GM12878 (cell line): ENCODE measurements around the gene PGC. TPM values are rescaled to one million over a fixed set of nuclear protein-coding genes. Genes with fewer than 3 reads are reported as not detected.

Experiments used
- BACH1 ChIP-seq: fragments of 450-650 bp; IDR thresholded peaks from 2 replicates; pipeline ENCODE4 v1.6.1; 2017; ENCODE audit warnings: mild to moderate bottlenecking, borderline replicate concordance
- CEBPB ChIP-seq, 2 experiments: fragments of 150-350 bp in 1 of 2; IDR thresholded peaks; 2 replicates each; pipeline ENCODE4 v1.6.1; 2012 to 2014; ENCODE audit warnings: low read depth in 2 of 2, low read length in 2 of 2, borderline replicate concordance in 1 of 2, inconsistent platforms in 1 of 2
- EGR1 ChIP-seq, 2 experiments: IDR thresholded peaks; 1 replicate in 1 of 2; 2 replicates in 1 of 2; pipeline ENCODE4 v1.6.1; 2011 to 2012; ENCODE audit warnings: low read depth in 2 of 2, low read length in 2 of 2, borderline replicate concordance in 1 of 2, mild to moderate bottlenecking in 1 of 2, moderate library complexity in 1 of 2
- EP300 ChIP-seq, 2 experiments: fragments of 150-350 bp in 1 of 2; IDR thresholded peaks; 2 replicates each; pipeline ENCODE4 v1.6.1; 2011 to 2012; ENCODE audit warnings: low read depth in 2 of 2, low read length in 2 of 2, borderline replicate concordance in 1 of 2, improper control_type of control experiment in 1 of 2, inconsistent platforms in 1 of 2; ENCODE audit not compliant: control insufficient read depth in 1 of 2
- ETV6 ChIP-seq, 2 experiments: fragments of 450-650 bp in 1 of 2; IDR thresholded peaks in 1 of 2; conservative IDR thresholded peaks in 1 of 2; 2 replicates each; pipeline ENCODE4 v1.6.1; 2014; ENCODE audit warnings: antibody characterized with exemption in 1 of 2, borderline replicate concordance in 1 of 2, low read depth in 1 of 2, mild to moderate bottlenecking in 1 of 2, moderate library complexity in 1 of 2
- FOXM1 ChIP-seq: IDR thresholded peaks from 2 replicates; pipeline ENCODE4 v1.6.1; 2012; ENCODE audit warnings: low read depth, mild to moderate bottlenecking, inconsistent platforms, low read length, moderate library complexity
- GATAD2B ChIP-seq: fragments of 450-650 bp; conservative IDR thresholded peaks from 2 replicates; pipeline ENCODE4 v1.6.1; 2017; ENCODE audit warnings: low read depth, mild to moderate bottlenecking, moderate library complexity
- IKZF2 ChIP-seq, 2 experiments: fragments of 450-650 bp; IDR thresholded peaks; 2 replicates each; pipeline ENCODE4 v1.6.1; 2017; ENCODE audit warnings: mild to moderate bottlenecking in 2 of 2, moderate library complexity in 2 of 2
- MLLT1 ChIP-seq: fragments of 450-650 bp; IDR thresholded peaks from 2 replicates; pipeline ENCODE4 v1.6.1; 2016; ENCODE audit warnings: mild to moderate bottlenecking
- NFXL1 ChIP-seq: fragments of 450-650 bp; IDR thresholded peaks from 2 replicates; pipeline ENCODE4 v1.6.1; 2017; ENCODE audit warnings: antibody characterized with exemption, mild to moderate bottlenecking, borderline replicate concordance
- NKRF ChIP-seq: fragments of 450-650 bp; conservative IDR thresholded peaks from 2 replicates; pipeline ENCODE4 v1.6.1; 2017; ENCODE audit warnings: mild to moderate bottlenecking, moderate library complexity
- NR2C1 ChIP-seq: fragments of 450-650 bp; IDR thresholded peaks from 2 replicates; pipeline ENCODE4 v1.6.1; 2017; ENCODE audit warnings: antibody characterized with exemption, mild to moderate bottlenecking, moderate library complexity
- RELA ChIP-seq: fragments of 450-650 bp; IDR thresholded peaks from 2 replicates; pipeline ENCODE4 v1.8.0; 2014; ENCODE audit warnings: borderline replicate concordance; ENCODE audit not compliant: partially characterized antibody
- REST ChIP-seq: IDR thresholded peaks from 2 replicates; pipeline ENCODE4 v1.6.1; 2012; ENCODE audit warnings: mild to moderate bottlenecking, low read depth, low read length
- SIN3A ChIP-seq: IDR thresholded peaks from 2 replicates; pipeline ENCODE4 v1.6.1; 2012; ENCODE audit warnings: low read depth, low read length, improper control_type of control experiment
- SIX5 ChIP-seq: IDR thresholded peaks from 2 replicates; pipeline ENCODE4 v1.6.1; 2011; ENCODE audit warnings: mild to moderate bottlenecking, low read depth, low read length, moderate library complexity; ENCODE audit not compliant: severe bottlenecking
- ZNF274 ChIP-seq: IDR thresholded peaks from one replicate; pipeline ENCODE4 v1.8.0; 2011; ENCODE audit not compliant: insufficient read length, insufficient read depth
- polyA plus RNA-seq, 11 experiments: library from polyadenylated mRNA; depleted of rRNA in 4 of 11; unstranded in 6 of 11; stranded (reverse) in 5 of 11; fragments of >200 nt; fragmentation: Nextera tagmentation in 4 of 11; fragmentation: Illumina TruSeq in 1 of 11; extraction: Ambion mirVana in 4 of 11; extraction: Trizol in 1 of 11; gene quantifications; 1 replicate in 1 of 11; 2 replicates in 10 of 11; pipeline versions ENCODE4 v1.2.1 to v1.2.3, GENCODE V29; 2011 to 2016; ENCODE audit warnings: inconsistent platforms in 2 of 11, missing spikeins in 2 of 11, low read depth in 1 of 11
- total RNA-seq, 4 experiments: library from RNA; depleted of rRNA in 3 of 4; stranded (reverse); fragments of >200 nt in 3 of 4; fragmentation: Illumina TruSeq in 1 of 4; extraction: Trizol in 1 of 4; gene quantifications; 2 replicates each; pipeline versions ENCODE4 v1.2.1 to v1.2.3, GENCODE V29; 2013 to 2021
- TF ChIP-seq, protein P1 (sequence below): fragments of 450-650 bp; IDR thresholded peaks from 2 replicates; pipeline ENCODE4 v1.6.1; 2017; ENCODE audit warnings: low read depth, mild to moderate bottlenecking, moderate library complexity

The PGC gene
- total and polyA plus RNA-seq, 10 of the 15 experiments (the other 5 are each of a cell fraction or from before 2014, with no cell fraction given): 0.26 TPM; not detected in 9

DNA sequence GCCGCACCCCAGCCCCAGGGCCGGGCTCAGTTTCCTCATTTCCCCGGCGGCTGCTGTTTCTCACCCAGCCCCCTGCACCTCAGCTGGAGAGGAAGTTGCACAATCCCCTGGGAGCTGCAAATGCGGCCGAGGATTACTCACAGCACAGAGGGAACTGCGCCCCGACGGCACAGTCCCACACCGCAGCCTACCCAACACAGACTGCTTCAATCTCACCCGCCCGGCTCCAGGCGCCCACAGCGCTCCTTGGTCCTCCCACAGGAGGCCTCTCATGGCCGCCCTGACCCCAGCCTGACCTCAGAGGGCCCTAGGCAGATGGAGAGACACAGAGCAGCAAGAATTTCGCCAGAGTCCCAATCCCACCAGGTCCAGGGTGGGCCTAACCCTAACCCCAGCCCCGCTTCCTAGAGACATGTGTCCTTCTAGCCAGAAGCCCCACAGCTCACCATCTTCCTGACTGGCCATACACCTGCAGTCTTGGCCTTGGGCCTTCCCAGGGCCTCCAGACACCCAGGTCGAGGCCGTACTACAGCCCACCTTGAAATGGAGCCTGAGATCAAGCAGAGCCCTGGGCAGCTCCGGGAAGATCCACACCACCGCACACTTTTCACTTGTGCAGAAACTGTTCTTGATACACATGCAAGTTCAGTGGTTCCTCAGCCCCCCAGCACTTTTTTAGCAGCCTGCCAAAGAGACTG is 23.5 kb downstream of the PGC start (continued):
- TF ChIP-seq FOXM1 (0 out of 2 replicates have a peak, but pooled peaks have one; percentile 67), EGR1 (IDR thresholded peaks at IDR 0.05; ENCODE audit: borderline replicate concordance in 1 of 2, low read depth in 2 of 2, low read length in 2 of 2) (peak in 1 of 2 experiments; percentile 21; a peak in 1 of 3 replicates), NR2C1 (peak; percentile 56; the same call in 1 of the 2 replicates), ETV6 (conservative IDR thresholded peaks at IDR 0.05 in 1 of 2, IDR thresholded peaks at IDR 0.05 in 1 of 2; ENCODE audit: borderline replicate concordance in 1 of 2, low read depth in 1 of 2) (peak in 1 of 2 experiments; percentile 77; a peak in 1 of 4 replicates), RELA (no peak), CEBPB (IDR thresholded peaks at IDR 0.05; ENCODE audit: borderline replicate concordance in 1 of 2, low read depth in 2 of 2, low read length in 2 of 2) (peak in 1 of 2 experiments; percentile 90; a peak in 2 of 4 replicates), GATAD2B (peak; percentile 100), EP300 (IDR thresholded peaks at IDR 0.05; ENCODE audit: borderline replicate concordance in 1 of 2, control insufficient read depth in 1 of 2, low read depth in 2 of 2, low read length in 2 of 2) (peak; percentile 41 to 60; a peak in 2 of 4 replicates), IKZF2 (IDR thresholded peaks at IDR 0.05) (peak; percentile 90 to 94), BACH1 (peak; percentile 77; the same call in 1 of the 2 replicates), SIX5 (no peak), NKRF (peak; percentile 62; the same call in 1 of the 2 replicates), REST (no peak), ZNF274 (no peak), MLLT1 (peak; percentile 86; the same call in 1 of the 2 replicates), NFXL1 (peak; percentile 85), SIN3A (0 out of 2 replicates have a peak, but pooled peaks have one; percentile 54)
- TF ChIP-seq, protein P1, sequence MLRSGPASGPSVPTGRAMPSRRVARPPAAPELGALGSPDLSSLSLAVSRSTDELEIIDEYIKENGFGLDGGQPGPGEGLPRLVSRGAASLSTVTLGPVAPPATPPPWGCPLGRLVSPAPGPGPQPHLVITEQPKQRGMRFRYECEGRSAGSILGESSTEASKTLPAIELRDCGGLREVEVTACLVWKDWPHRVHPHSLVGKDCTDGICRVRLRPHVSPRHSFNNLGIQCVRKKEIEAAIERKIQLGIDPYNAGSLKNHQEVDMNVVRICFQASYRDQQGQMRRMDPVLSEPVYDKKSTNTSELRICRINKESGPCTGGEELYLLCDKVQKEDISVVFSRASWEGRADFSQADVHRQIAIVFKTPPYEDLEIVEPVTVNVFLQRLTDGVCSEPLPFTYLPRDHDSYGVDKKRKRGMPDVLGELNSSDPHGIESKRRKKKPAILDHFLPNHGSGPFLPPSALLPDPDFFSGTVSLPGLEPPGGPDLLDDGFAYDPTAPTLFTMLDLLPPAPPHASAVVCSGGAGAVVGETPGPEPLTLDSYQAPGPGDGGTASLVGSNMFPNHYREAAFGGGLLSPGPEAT: peak; percentile 79
